Urothelium cell line (cell line): ENCODE results near the gene MED9.

Experiments
- DNase-seq: peaks from one replicate; pipeline ENCODE4 v3.0.0; 2011; ENCODE audit warnings: low spot score, mixed read lengths
- FAIRE-seq: peaks from 2 replicates; lab custom pipeline; 2011; peaks lifted over from hg19 to GRCh38; lab: Jason Lieb, UNC

Gene MED9

DNA sequence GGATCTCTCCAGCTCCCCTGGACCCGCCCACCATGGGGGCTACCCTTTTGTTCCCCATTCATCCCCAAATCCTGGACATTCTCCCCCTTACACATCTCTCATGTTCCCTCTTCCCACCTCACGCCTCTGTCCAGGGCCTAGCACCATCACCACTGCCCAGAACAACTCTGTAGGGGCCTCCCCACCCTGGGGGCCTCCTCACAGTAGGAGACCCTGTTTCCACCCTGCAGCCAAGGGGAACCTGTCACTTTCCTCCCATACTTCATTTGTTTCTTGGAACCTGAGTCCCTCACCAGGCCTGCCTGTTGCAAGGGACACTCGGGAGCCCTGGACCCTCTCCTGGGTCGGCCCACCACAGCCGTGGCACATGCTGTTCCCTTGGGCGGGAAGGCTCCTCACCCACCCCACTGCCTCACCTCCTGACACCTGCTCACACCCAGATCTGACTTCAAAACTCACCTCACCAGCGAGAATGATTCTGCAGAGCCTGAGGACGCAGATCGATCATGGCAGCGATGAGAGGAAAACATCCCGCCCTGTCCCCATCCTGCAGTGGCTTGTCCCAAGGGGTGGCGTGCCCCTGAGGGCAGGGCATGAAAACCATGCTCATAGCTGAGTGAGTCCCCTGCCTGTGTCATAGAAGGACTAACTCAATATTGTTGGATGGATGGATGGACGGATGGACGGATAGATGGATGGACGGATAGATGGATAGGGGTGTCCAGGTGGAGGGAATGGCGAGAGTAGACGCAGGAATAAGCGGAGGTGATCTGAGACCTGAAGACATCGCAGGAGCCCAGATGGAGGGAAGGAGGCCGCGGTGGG is 26.2 kb downstream of the MED9 start:
- DNase-seq (no peak), FAIRE-seq (no peak)

DNA sequence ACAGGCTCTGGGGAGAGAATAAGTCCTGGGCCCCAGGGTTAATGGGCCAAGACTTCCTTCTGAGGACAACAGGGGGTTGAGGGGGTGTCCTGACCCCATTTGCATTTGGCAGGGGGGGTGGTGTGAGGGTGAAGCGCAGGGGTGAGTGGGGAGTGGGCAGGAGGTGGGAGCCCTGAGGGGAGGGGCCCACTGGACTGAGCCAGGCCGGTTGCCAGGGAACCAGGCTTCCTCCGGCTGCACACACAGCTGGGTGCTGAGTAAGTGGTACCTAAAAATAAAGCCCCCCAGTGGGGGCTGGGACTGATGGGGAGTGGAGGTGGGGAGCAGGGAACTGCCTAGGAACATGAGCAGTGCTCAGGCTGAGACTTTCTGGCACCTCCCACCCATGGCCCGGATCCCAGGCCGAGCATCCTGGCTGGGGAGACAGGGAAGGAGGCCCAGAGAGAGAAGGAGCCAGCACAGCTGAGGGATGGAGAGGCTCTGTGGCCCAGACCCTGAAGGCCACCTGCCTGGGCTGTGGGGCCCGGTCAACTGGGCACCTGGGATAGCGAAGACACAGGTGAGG is 26.8 kb downstream of the MED9 start:
- DNase-seq (no peak), FAIRE-seq (no peak)

DNA sequence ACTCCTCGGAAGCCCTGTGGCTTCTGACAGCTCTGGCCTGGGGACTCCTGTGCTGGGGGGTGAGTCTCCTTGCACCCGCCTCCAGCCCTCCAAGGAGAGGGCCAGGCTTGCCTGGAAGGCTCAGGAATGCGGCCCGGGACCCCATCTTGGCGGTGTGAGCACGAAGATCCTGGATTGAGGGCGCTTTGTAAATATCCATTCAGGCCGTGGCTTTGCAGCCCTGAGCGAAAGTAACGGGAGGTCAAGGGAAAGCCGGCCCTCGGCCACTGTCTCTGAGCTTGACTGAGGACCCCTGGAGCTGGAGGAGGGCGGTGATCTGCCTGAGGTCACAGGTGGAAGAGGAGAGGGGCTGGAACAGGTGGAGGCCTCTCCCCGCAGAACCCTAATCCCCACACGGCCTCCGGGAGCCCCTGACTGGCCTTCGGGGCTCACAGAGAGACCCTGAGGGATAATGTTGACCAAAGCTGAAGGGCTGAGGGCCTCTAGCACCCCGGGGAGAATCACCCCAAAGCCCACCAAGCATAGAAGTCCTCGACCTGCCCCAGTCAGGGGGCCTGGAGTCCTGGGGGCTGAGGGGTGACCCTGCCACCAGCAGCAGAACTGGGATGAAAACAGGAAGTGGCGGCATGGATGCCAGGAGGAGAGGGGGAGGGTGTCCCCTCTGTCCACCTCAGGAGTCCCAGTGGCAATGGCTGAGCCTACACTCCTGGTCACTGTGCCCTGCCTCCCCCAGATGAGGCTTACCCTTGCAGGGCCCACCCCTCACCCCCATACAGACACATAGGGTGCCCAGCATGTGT is 27.7 kb downstream of the MED9 start:
- FAIRE-seq = no peak
- DNase-seq = no peak

DNA sequence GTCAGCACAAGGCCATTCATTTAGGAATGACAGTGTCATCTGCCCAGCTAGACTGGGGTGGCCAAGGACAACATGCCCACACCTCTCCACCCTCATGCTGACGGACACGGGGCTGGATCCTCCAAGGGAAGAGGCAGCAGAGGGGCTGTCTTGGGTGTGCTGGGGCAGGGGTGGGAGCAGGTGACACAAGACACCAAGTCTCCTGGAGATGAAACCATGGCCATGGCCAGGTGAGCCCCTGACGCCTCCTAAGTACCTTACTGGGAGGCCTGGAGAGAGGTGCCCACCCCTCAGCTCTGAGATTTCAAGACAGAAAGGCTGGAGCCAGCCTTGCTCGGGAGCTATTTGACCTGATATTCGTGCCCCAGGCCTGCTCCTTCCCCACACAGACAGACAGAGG is 28.4 kb downstream of the MED9 start:
- no peak for DNase-seq

DNA sequence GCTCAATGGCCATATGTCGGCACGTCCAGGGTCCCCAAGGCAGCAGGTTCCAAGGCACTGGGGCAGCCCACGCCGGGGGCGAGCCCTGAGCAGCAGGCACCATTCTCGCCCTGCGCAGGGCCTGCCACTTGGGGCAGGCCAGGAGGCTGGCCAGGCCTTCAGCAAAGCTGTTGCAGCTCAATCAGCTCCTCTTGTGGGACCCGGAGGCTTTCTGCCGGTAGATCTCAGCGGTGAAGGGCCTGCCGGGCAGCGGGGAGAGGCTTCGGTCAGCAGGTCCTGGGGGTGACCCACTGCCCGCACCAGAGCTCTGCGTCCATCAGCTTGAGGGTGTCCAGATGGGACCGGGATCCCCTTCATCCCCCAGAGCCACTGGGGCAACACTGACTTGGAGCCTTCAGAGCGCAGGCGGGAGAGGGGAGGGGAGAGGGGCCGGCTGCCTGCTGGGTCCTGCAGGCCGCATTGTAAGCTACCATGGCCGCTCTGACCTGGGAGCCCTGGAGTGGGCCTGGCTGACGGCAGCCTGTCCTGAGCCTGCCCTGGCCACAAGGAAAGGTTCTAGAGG is 28.9 kb downstream of the MED9 start:
- FAIRE-seq = no peak
- DNase-seq = no peak

More for the DNA sequence above, 28.4 kb downstream of the MED9 start:
- FAIRE-seq = no peak

DNA sequence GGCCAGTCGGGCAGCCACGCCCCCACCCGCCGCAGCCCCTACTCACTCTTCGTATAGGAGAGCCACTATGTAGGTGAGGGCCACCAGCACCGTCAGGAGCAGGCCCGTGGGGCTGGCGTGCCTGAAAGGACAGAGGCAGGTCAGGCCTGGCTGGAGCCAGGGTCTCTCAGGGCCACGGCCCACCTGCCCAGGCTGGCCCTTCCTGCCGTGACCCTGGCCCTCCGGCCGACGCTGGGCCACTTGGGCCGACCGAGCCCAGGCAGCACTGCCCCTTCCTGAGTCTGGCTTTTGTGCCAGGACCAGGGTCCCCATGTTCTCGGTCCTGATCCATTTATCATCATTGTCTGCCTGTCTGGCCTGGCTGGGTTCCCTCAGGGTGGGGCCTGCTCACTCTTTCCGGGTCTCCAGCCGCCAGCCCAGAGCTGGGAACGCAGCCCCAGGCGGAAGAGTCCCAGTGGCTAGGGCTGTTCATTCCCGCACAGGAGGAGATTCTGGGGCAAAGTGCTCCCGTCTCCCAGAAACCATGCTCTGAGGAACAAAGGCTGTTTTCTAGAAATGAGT is 29.5 kb downstream of the MED9 start:
- DNase-seq (no peak), FAIRE-seq (no peak)

DNA sequence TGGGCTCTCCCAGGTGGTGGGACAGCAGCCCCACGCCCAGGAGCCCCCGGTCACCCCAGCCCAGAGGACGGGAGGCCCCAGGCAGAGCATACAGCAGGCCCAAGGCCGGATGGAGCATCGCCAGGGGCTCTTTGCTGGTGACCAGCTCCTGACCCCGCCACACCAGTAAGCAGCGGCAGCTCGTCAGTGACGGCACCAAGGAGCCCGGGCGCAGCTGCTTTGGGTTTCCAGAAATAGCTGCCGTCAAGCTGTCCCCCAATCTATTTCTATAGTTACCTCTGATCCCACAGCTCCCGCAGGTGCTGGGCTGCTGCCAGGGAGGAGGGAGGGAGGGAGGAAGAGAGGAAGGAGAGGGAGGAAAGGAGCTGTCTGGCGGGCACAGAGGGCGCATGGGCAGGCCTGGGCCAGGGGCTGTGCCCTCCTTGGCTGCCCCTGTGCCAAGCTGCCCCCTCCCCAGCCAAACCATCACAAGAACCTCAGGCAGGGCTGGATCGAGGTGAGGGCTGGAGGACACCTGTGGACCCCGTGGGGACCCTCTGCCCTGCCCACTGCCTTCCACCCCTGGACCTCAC is 30.2 kb downstream of the MED9 start:
- DNase-seq (no peak), FAIRE-seq (no peak)

DNA sequence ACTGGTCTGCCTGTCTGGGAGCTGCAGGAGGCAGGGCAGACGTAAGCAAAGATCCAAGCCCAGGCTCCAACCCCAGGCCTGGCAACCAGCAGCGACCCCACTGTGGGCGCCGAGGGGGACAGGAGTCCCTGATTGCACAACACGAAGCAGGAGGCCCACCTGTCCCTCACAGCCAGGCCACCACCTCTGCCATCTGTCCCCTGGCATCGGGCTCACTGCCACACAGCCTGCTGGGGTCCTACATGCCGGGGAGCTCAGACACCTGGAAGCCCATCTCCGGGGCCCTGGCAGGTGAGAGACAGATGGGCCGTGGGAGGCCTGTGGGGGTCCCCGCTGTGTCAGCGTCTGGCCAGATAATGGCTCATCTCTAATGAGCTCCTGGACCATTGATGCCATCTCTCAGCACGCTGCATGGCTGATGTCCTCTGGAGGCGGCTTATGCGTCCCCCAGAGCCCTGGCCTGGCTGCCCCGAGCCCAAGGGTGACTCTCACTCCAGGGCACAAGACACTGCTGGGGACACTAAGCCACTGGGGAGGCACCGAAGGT is 30.7 kb downstream of the MED9 start:
- DNase-seq (no peak), FAIRE-seq (no peak)

DNA sequence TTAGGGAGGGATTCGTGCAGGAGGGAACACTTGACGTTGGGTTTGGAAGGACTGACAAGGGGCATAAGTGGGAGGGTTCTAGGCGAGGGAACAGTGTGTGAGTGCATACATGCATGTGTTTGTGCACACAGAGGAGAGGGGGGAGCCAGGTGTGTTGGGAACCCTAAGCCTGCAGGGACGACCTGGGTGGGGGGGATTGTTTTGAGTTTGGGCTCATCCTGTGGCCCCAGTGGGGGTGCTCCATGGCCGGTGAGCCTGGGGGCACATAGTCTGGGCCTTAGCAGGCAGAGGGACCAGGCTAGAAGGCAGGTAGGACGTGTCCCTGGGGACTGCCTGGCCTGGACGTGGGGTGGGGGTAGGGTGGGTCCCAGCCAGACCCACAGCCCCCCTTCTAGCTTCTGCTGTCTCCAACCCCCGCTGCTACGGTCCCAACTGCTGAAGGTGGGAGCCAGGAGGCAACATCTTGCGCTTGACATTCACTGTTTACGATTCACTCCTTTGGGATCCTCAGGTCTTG is 31.3 kb downstream of the MED9 start:
- DNase-seq (no peak), FAIRE-seq (no peak)

DNA sequence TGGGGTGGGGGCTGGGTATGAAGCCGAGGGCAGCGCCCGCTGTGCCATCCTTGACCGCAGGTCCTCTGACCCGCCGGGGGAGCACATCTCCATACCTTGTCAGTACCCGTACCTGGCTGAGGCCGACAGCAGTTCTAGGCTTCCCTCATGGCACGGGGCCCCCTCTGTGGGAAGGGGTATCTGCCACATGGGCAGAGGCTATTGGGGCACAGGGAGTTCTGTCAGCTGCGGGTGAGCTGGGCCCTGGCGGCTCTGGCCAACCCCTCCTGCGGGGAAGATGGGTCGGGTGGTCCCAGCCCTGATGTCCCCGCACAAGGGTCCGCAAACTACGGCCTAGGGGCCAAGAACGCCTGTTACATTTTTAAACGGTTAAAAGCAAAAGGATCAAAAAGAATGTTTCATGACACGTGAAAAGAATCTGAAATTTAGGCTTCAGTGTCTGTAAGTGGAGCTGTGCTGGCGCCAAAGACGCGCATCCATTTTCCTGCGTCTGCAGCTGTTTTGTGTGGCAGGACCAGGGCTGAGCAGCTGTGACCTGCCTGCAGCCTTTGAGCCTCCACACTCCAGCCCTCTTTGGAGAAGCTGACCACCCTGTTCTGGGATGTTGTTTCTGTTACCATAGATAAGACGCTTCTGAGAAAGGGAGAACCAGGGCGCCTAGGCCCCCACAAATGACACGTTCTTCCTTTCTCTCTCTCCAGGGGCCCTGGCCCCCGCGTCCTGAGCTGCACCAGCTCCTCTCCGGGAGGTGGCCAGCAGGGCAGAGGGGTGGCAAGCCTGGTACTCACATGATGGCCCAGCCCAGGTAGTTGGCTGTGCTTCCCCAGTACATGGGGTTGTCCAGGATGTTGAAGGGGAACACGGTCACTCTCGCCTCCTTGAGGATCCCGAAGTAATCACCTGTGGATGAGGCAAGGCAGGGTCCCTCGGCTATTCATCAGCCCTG is 32.1 kb downstream of the MED9 start:
- no peak for DNase-seq
- FAIRE-seq = no peak

DNA sequence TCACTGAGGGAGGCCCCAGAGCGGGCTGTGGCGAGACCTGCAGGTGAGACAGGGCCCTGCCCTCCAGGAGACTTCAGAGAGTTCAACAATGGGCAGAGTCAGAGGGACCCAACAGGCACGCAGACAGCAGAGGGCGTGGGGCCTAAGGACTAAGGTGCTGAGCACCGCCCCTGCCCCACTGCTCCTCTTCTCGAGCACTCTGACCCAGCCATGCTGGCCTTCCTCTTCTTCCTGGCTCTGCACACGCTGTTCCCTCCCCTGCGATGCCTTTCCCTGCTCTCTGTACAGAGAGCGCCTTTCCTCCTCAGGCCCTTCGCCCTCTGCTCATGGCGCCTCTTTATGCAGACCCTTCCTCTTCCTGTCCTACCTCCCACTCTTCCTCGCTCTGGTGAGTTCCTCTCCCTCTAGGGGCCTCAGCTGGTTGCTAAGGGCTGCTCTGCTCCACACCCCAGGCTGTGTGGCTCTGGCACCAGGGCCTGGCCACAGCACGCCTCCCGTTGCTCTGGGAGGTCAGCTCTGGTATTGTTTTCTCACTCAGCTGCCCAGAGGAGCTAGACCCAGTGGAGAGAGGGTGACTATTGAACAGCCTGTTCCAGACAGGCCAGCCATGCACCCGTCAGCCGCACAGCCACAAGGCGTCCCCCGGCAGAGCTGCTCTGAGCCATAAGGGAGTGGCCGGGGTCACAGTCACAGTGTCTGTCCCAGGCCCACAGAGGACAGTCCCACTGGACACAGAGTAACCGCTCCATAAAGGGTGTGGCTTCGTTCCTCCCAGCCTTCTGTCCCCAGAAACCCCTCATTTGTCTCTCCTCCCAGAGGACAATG is 33.0 kb downstream of the MED9 start:
- no peak for FAIRE-seq
- DNase-seq = no peak

DNA sequence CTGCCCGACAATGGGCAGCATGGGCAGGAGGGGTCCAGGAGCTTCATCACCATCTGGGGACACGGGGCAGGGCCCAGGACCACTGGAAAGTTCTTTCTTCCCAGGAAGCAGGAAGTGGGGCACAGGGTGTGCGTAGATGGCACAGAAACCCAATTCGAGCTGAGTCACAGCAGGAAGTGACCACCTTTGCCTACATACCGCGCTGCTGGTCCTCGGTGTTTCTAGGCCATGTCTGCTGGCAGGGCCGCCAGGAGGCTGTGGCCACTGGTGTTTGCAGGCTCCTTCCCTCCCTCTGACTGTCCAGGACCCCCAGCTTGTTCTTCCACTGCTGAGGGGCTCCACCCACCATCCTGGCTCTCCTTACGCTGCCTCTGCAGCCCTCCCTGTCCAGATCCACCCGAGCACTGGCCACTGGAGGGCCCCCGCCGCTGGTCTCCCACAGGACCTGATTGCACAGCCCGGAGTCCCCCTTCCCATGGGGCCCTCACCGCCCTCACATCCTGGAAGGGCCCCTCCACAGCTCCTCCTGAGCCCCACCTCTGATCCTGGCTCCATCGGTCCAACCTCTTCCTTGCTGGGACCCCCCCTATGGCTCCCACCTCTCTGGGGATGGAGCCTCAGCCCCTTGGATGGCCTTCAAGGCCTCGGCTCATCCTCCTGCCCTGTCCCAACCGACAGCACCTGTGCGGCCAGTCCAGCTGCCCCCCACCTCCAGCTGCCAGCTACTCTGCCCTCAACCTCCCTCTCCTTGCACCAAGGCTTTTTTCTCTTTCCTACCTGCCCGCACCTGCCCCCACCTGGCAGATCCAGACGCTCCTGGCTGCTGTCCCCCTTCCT is 33.9 kb downstream of the MED9 start:
- no peak for FAIRE-seq

DNA sequence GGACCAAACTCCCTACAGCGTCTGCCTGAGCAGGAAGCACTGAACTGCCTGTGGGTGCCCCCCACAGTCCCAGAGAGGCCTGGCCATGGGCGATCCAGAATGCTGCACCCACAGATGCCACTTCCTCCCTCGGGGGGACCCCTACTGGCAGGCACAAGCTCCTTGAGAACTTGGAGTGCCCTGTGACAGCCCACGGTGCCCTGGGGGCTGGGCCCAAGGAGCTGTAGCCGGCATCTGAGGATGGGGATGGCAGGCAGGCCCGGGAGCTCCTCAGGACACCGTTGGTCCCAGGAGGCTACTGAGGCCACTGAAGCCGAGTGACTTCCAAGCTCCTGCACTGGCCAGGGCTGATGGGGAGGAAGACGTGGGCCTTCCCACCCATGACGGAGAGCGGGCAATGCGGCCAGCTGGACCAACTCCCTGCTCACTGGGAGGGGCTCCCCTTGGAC is 34.5 kb downstream of the MED9 start:
- DNase-seq (no peak), FAIRE-seq (no peak)

More for the DNA sequence above, 33.9 kb downstream of the MED9 start:
- DNase-seq = no peak

DNA sequence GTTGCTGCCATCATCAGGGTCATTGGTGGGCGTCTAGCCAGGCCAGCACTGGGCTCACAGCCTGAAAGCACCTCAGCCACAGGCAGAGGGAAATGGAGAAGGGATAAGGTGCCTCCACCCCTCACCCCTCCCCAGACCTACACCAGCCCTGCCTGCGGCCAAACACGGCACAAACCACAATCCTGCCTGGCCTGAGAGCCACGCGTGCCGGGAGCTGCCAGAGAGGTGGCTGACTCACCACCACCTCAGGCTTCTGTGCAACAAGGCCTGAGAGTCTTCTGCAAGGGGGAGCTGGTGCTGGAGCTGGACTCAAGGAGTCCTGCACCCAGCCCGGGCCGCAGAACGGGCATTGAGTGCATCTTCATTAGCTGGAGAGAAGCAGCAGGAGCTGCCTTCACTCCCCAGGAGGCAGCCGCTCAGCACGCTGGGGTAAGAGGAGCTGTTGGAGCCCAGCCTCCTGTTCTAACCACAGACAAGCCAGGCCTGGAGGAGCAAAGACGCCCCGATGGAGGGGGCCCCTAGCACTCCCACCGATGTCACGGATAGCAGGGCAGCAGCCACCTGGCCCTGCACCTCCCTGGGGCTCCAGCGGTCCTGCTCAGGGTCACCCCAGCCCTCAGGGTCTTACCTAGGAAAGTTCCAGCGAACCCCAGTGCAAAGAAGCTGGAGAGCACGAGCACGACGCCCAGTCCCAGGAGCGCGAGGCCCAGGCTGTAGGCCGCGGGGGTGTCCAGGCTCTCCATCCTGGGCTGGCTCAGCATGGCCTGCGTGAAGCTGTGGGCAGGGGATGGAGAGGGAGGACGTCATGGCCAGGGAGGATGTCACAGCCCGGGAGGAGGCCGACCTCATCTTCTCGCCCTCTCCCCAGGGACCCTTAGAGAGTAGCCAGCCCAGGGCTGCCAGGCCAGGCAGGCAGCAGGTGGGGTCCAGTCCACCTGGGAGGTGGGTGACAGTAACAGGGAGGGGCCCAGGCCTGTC is 35.4 kb downstream of the MED9 start:
- DNase-seq = peak; percentile 89
- FAIRE-seq = peak; percentile 77

DNA sequence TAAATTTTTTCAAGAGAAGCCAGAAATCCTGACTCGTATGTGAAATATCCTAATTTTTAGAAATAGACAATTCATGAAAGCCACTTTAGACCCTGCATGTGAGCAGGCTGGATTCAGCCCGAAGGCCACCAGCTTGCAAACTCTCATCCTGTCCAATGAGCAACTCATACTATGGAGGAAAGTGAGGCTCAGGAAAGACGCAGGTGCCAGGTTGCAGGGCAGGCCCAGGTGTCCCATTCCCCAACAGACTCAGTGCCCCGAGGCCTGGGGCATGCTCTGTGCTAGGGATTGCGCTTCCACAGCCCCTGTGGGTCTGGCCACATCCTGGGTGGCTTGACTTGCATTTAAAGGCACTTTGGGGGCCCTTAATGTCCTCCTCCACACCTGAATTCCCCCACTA is 36.1 kb downstream of the MED9 start:
- no peak for FAIRE-seq
- DNase-seq = no peak

DNA sequence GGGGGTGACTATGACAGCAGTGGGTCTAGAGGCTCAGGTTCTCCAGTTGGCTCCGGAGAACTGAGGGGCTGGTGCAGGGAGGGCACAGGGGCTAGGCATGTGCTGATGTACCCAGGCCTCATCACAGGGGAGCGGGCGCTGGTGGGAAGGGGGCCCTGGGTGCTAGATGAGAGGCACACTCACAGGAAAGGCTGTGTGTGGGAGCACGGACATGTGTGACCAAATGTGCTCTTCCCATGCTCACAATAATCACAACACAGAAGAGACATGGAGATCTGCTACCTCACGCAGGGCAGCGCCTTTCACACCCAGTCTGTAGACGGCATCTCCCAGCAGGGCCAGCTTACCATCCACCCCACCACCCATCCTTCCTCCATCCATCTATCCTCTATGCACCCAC is 36.8 kb downstream of the MED9 start:
- no peak for DNase-seq
- FAIRE-seq = no peak
